ENCODE data around the gene GDPD2.

The GDPD2 gene

DNA sequence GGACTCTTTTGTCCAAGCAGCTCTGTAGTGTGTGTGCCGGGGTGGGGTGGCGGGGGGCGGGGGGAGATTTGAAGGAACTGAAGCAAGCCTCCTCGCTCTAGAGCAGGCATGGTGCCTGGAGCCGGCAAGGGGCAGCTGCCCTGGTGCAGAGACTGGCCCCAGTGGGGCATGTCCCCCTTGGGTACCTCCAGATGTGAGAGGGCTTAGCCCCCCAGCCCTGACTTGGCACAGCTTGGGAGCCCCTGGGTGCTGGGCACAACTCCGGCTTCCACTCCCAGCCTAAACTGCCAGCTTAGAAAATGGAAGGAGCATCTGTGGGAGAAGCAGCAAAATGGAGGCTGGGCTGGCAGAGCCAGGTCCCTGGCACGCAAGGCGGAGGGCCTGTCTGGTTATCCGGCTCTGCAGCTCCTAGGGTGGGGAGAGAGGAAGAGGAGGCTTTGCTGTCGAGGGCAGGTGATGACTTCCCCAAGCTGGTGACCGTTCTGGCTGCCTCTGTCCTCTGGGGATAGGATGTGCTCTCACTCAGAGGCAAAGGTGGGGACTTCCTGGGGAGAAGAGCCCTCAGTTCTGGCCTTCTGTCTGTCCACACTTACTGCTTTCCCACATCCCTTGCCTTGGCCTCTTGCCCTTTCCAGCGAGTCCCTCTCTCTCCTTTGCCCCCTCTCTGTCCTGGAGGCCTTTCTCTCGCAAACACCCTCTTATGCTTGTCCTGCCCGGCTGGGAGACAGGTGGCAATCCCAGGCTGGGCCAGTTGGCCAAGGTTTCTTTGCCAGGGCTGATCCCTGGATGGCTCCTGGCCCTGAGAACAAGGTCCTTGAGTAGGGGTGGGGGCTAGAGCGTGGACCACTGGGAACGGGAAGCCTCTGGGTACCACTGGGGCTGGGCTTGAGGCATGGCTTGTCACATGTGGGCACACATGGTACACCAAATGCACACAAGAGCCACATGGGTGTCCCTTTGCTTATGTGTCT is 23.6 kb downstream of the GDPD2 start:
- TF ChIP-seq, protein P1, sequence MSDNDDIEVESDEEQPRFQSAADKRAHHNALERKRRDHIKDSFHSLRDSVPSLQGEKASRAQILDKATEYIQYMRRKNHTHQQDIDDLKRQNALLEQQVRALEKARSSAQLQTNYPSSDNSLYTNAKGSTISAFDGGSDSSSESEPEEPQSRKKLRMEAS (IDR thresholded peaks at IDR 0.05) = no peak
- TF ChIP-seq EP300 (IDR thresholded peaks at IDR 0.05; ENCODE audit: borderline replicate concordance) (no peak), TEAD4 (IDR thresholded peaks at IDR 0.05) (no peak), RAD21 (IDR thresholded peaks at IDR 0.05; ENCODE audit: low read depth) (no peak), CREB1 (IDR thresholded peaks at IDR 0.05; ENCODE audit: low read depth) (no peak), CEBPB (IDR thresholded peaks at IDR 0.05) (no peak), ZBTB7A (IDR thresholded peaks at IDR 0.05; ENCODE audit: low read depth) (no peak), EGR1 (IDR thresholded peaks at IDR 0.05) (no peak), TCF12 (IDR thresholded peaks at IDR 0.05; ENCODE audit: low read depth) (no peak), NFIC (IDR thresholded peaks at IDR 0.05) (no peak), YY1 (IDR thresholded peaks at IDR 0.05; ENCODE audit: low read depth) (no peak), FOXM1 (IDR thresholded peaks at IDR 0.05; ENCODE audit: borderline replicate concordance, low read depth) (no peak), TAF1 (IDR thresholded peaks at IDR 0.05; ENCODE audit: low read depth) (no peak)
- TF ChIP-seq, protein P2, sequence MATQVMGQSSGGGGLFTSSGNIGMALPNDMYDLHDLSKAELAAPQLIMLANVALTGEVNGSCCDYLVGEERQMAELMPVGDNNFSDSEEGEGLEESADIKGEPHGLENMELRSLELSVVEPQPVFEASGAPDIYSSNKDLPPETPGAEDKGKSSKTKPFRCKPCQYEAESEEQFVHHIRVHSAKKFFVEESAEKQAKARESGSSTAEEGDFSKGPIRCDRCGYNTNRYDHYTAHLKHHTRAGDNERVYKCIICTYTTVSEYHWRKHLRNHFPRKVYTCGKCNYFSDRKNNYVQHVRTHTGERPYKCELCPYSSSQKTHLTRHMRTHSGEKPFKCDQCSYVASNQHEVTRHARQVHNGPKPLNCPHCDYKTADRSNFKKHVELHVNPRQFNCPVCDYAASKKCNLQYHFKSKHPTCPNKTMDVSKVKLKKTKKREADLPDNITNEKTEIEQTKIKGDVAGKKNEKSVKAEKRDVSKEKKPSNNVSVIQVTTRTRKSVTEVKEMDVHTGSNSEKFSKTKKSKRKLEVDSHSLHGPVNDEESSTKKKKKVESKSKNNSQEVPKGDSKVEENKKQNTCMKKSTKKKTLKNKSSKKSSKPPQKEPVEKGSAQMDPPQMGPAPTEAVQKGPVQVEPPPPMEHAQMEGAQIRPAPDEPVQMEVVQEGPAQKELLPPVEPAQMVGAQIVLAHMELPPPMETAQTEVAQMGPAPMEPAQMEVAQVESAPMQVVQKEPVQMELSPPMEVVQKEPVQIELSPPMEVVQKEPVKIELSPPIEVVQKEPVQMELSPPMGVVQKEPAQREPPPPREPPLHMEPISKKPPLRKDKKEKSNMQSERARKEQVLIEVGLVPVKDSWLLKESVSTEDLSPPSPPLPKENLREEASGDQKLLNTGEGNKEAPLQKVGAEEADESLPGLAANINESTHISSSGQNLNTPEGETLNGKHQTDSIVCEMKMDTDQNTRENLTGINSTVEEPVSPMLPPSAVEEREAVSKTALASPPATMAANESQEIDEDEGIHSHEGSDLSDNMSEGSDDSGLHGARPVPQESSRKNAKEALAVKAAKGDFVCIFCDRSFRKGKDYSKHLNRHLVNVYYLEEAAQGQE (IDR thresholded peaks at IDR 0.05; ENCODE audit: low read depth) = no peak
- TF ChIP-seq, protein P3, sequence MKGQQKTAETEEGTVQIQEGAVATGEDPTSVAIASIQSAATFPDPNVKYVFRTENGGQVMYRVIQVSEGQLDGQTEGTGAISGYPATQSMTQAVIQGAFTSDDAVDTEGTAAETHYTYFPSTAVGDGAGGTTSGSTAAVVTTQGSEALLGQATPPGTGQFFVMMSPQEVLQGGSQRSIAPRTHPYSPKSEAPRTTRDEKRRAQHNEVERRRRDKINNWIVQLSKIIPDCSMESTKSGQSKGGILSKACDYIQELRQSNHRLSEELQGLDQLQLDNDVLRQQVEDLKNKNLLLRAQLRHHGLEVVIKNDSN (IDR thresholded peaks at IDR 0.05) = no peak

DNA sequence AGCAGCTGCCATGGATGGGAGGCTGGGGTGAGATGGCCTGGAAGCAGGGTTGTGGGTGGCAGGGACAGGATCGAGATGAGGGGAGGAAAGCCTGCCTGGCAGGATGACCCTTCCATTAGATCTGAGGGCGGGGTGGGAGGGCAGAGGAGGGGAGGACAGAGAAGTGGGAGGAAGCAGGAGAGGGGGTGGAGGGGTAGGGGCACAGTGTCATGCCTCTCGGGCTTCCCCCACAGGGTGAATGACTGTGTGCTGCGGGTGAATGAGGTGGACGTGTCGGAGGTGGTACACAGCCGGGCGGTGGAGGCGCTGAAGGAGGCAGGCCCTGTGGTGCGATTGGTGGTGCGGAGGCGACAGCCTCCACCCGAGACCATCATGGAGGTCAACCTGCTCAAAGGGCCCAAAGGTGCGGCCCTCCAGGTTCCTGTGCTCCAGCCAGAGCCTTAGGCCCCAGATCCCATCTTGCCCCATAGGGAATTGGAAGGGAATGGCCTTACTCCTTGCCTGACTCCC is 26.4 kb downstream of the GDPD2 start:
- TF ChIP-seq NFIC (IDR thresholded peaks at IDR 0.05) (no peak), TEAD4 (IDR thresholded peaks at IDR 0.05) (no peak), CEBPB (IDR thresholded peaks at IDR 0.05) (no peak), EP300 (IDR thresholded peaks at IDR 0.05; ENCODE audit: borderline replicate concordance) (no peak), TAF1 (IDR thresholded peaks at IDR 0.05; ENCODE audit: low read depth) (no peak), CREB1 (IDR thresholded peaks at IDR 0.05; ENCODE audit: low read depth) (no peak), RAD21 (IDR thresholded peaks at IDR 0.05; ENCODE audit: low read depth) (no peak), YY1 (IDR thresholded peaks at IDR 0.05; ENCODE audit: low read depth) (no peak)
- TF ChIP-seq, protein P2 (IDR thresholded peaks at IDR 0.05; ENCODE audit: low read depth) = no peak
- TF ChIP-seq, protein P1 (IDR thresholded peaks at IDR 0.05) = no peak
- TF ChIP-seq, protein P3 (IDR thresholded peaks at IDR 0.05) = no peak

DNA sequence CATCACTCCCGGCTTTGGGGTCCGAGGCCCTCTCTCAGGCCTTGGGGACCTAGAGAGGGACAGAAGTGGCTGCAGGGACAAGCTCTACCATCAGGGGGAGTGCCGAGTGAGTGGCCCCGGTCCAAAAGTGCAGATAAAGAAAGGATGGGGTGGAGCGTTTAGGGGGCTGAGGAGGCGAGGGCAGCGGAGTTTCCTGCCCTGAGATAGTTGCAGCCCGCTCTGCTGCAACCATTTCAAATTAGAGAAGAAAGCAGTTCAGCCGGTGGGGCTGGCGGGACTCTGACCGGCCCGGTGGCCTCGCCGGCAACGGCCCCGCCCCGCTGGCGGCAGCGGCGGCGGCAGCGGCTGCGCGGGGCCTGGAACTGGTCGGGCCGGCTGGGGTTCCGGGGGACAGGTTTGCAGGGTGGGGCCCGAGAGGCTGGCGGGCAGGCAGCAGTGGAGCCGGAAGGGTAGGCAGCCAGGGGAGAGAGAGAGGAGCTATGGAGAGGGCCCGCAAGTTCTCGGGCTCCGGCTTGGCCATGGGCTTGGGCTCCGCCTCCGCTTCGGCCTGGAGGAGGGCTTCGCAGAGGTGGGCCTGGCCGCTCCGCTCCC is 29.1 kb downstream of the GDPD2 start:
- TF ChIP-seq YY1 (IDR thresholded peaks at IDR 0.05; ENCODE audit: low read depth) (no peak), RAD21 (IDR thresholded peaks at IDR 0.05; ENCODE audit: low read depth) (no peak; the same call in 1 of the 2 replicates), TEAD4 (IDR thresholded peaks at IDR 0.05) (no peak), ZBTB7A (IDR thresholded peaks at IDR 0.05; ENCODE audit: low read depth) (no peak), TAF1 (IDR thresholded peaks at IDR 0.05; ENCODE audit: low read depth) (no peak), EGR1 (IDR thresholded peaks at IDR 0.05) (no peak), FOXM1 (IDR thresholded peaks at IDR 0.05; ENCODE audit: borderline replicate concordance, low read depth) (no peak), TCF12 (IDR thresholded peaks at IDR 0.05; ENCODE audit: low read depth) (0 out of 2 replicates have a peak, but pooled peaks have one; percentile 15), CREB1 (IDR thresholded peaks at IDR 0.05; ENCODE audit: low read depth) (no peak), NFIC (IDR thresholded peaks at IDR 0.05) (peak; percentile 58), CEBPB (IDR thresholded peaks at IDR 0.05) (no peak), EP300 (IDR thresholded peaks at IDR 0.05; ENCODE audit: borderline replicate concordance) (peak; percentile 34; the same call in 1 of the 2 replicates)
- TF ChIP-seq, protein P3 (IDR thresholded peaks at IDR 0.05) = no peak
- TF ChIP-seq, protein P2 (IDR thresholded peaks at IDR 0.05; ENCODE audit: low read depth) = no peak
- TF ChIP-seq, protein P1 (IDR thresholded peaks at IDR 0.05) = 0 out of 2 replicates have a peak, but pooled peaks have one; percentile 29

All from Ishikawa (cell line).